K562 (cell line): ENCODE results near the gene PCSK6. TPM values are rescaled to one million over a fixed set of nuclear protein-coding genes. Genes with fewer than 3 reads are reported as not detected.

Experiments
- ATAC-seq: fragments of 200-7000 bp; cut with Tn5 transposase; 3 replicates; pipeline ENCODE4 v1.9.1; 2020; ENCODE audit warnings: moderate library complexity
- BruUV-seq: library from RNA; stranded (reverse); fragments of 400-500 nt; replicated peaks from 2 replicates; lab custom pipeline; 2021; lab: Mats Ljungman, UMichigan
- CTCF ChIA-PET: fragments of 300-600 bp; formaldehyde crosslinking; extraction: SDS; loops from one replicate; lab custom pipeline; 2021; ENCODE audit warnings: low intra/inter-chr PET ratio; lab: Yijun Ruan, JAX
- POLR2A ChIA-PET: fragments of 300-600, 350-650 bp; sonication (Branson Sonifier 250); formaldehyde crosslinking; extraction: SDS; loops from one replicate; lab custom pipeline; 2021; ENCODE audit warnings: antibody characterized with exemption, inconsistent platforms; lab: Yijun Ruan, JAX
- DNase-seq, 4 experiments: peaks; one replicate each; pipeline versions ENCODE4 v3.0.0 to v3.0.0-alpha.2; 2011 to 2018; ENCODE audit warnings: low spot score in 3 of 4, mixed read lengths in 3 of 4; ENCODE audit errors: extremely low read depth in 1 of 4
- FAIRE-seq: peaks from 2 replicates; lab custom pipeline; 2011; peaks lifted over from hg19 to GRCh38; lab: Jason Lieb, UNC
- H2AFZ ChIP-seq: 2 replicates; pipeline ENCODE4 v1.6.0; 2011; ENCODE audit warnings: low read depth, low read length, control low read depth, inconsistent platforms
- H3K27ac ChIP-seq: fragments of 200-600 bp; 3 replicates; pipeline ENCODE4 v1.8.0; 2011; ENCODE audit warnings: low read depth, mild to moderate bottlenecking, control low read depth, inconsistent platforms, low read length, moderate library complexity, mixed read lengths; ENCODE audit errors: extremely low read depth
- H3K27me3 ChIP-seq, 2 experiments: fragments of 300-600 bp in 1 of 2; 2 replicates in 1 of 2; 3 replicates in 1 of 2; pipeline versions ENCODE4 v1.6.0 to v1.8.0; 2011; ENCODE audit warnings: inconsistent platforms in 2 of 2, low read length in 2 of 2, mild to moderate bottlenecking in 1 of 2, mixed read lengths in 1 of 2, moderate library complexity in 1 of 2; ENCODE audit not compliant: control insufficient read depth in 2 of 2, insufficient read depth in 2 of 2
- H3K36me3 ChIP-seq: fragments of 300-600 bp; 3 replicates; pipeline ENCODE4 v1.8.0; 2011; ENCODE audit warnings: mild to moderate bottlenecking, low read length, inconsistent platforms; ENCODE audit not compliant: control insufficient read depth, insufficient read depth
- H3K4me1 ChIP-seq, 2 experiments: fragments of 200-600 bp in 1 of 2; replicated peaks in 1 of 2; 2 replicates in 1 of 2; 3 replicates in 1 of 2; pipeline versions ENCODE4 v1.5.1 to v1.8.0; 2011; ENCODE audit warnings: inconsistent platforms in 2 of 2, low read length in 2 of 2, mild to moderate bottlenecking in 1 of 2, mixed read lengths in 1 of 2, moderate library complexity in 1 of 2; ENCODE audit not compliant: control insufficient read depth in 2 of 2, insufficient read depth in 2 of 2
- H3K4me2 ChIP-seq: 2 replicates; pipeline ENCODE4 v1.6.1; 2011; ENCODE audit warnings: low read length, control low read depth, inconsistent platforms, mixed read lengths; ENCODE audit not compliant: insufficient read depth
- H3K4me3 ChIP-seq: fragments of 200-600 bp; sonication (generic), shearing (Covaris generic); 2 replicates; pipeline ENCODE4 v1.5.1; 2016; ENCODE audit warnings: control low read depth, inconsistent platforms
- H3K79me2 ChIP-seq: fragments of 200-600 bp; 3 replicates; pipeline ENCODE4 v1.8.0; 2011; ENCODE audit warnings: low read length, inconsistent platforms; ENCODE audit not compliant: control insufficient read depth, insufficient read depth
- H3K9ac ChIP-seq, 2 experiments: 2 replicates each; pipeline versions ENCODE4 v1.6.0 to v1.6.1; 2011; ENCODE audit warnings: low read depth in 2 of 2, low read length in 2 of 2, control low read depth in 1 of 2, inconsistent platforms in 1 of 2, mild to moderate bottlenecking in 1 of 2, mixed read lengths in 1 of 2; ENCODE audit not compliant: insufficient read depth in 1 of 2
- H3K9me1 ChIP-seq: one replicate; pipeline ENCODE4 v1.6.0; 2011; ENCODE audit warnings: inconsistent platforms, mild to moderate bottlenecking, low read length, moderate library complexity; ENCODE audit not compliant: control insufficient read depth, insufficient read depth
- H3K9me3 ChIP-seq: replicated peaks from 2 replicates; pipeline ENCODE4 v1.5.1; 2011; ENCODE audit warnings: low read depth, low read length, inconsistent platforms; ENCODE audit not compliant: control insufficient read depth, insufficient read depth
- H4K20me1 ChIP-seq: replicated peaks from 2 replicates; pipeline ENCODE4 v1.6.1; 2011; ENCODE audit warnings: low read length, inconsistent platforms, mixed read lengths; ENCODE audit not compliant: control insufficient read depth, insufficient read depth
- RBM15 ChIP-seq: fragments of 200-400 bp; formaldehyde crosslinking; IDR thresholded peaks from 2 replicates; pipeline ENCODE4 v1.6.1; 2018; ENCODE audit warnings: mild to moderate bottlenecking, low read length, moderate library complexity; ENCODE audit not compliant: insufficient read depth
- RBM25 ChIP-seq: fragments of 200-400 bp; formaldehyde crosslinking; IDR thresholded peaks from 2 replicates; pipeline ENCODE4 v1.6.1; 2018; ENCODE audit warnings: low read length, low read depth, moderate library complexity; ENCODE audit not compliant: severe bottlenecking
- ZFP36 ChIP-seq: fragments of 150-350 bp; IDR thresholded peaks from 2 replicates; pipeline ENCODE4 v1.6.1; 2018; ENCODE audit warnings: low read length, low read depth; ENCODE audit not compliant: partially characterized antibody
- ZFX ChIP-seq: sonication (generic); formaldehyde crosslinking; IDR thresholded peaks from 2 replicates; pipeline ENCODE4 v1.8.0; 2022; ENCODE audit warnings: mild to moderate bottlenecking, missing genetic modification reagents, moderate library complexity
- WGBS: fragments of 100-300 bp; shearing (Covaris generic); methylation state at CpG from one replicate; pipeline ENCODE4 v1.1.6; 2016; ENCODE audit warnings: low coverage, mixed read lengths; ENCODE audit not compliant: insufficient coverage; ENCODE audit errors: missing lambda C conversion rate; 5-methylcytosine and 5-hydroxymethylcytosine counted together
- in situ Hi-C: fragments of 300-500 bp; cut with MboI; formaldehyde crosslinking; loops from 4 replicates; pipeline ENCODE4 v1.15.0; 2018; ENCODE audit warnings: inconsistent platforms, mixed read lengths
- intact Hi-C: fragments of 100-400 bp; cut with micrococcal nuclease; formaldehyde crosslinking; loops from 2 replicates; pipeline ENCODE4 v1.14.2; 2022
- polyA plus RNA-seq, 8 experiments: library from polyadenylated mRNA; depleted of rRNA in 4 of 8; stranded (reverse) in 5 of 8; unstranded in 3 of 8; fragments of >200 nt; fragmentation: Nextera tagmentation in 2 of 8; fragmentation: Illumina TruSeq in 1 of 8; extraction: Ambion mirVana in 2 of 8; extraction: Trizol in 1 of 8; gene quantifications; 2 replicates each; pipeline versions ENCODE4 v1.2.1 to v1.2.3, GENCODE V29; 2011 to 2014; ENCODE audit warnings: inconsistent platforms in 1 of 8, missing spikeins in 1 of 8
- total RNA-seq, 7 experiments: library from RNA; depleted of rRNA in 6 of 7; stranded (reverse); fragments of >200 nt in 6 of 7; fragmentation: Illumina TruSeq in 2 of 7; extraction: Trizol in 2 of 7; gene quantifications; 2 replicates each; pipeline versions ENCODE4 v1.2.1 to v1.2.3, GENCODE V29; 2011 to 2021; ENCODE audit warnings: low replicate concordance in 1 of 7
- TF ChIP-seq, protein P1 (sequence below): fragments of 250-450 bp; sonication (Bioruptor Pico); IDR thresholded peaks from 2 replicates; pipeline ENCODE4 v1.5.1; 2021; ENCODE audit warnings: mild to moderate bottlenecking

PCSK6 gene
- total and polyA plus RNA-seq, 9 of the 15 experiments (the other 6 are each of a cell fraction or from before 2014, with no cell fraction given): 2.2 to 32.6 (median 14.5) TPM

- TF ChIP-seq, protein P1, sequence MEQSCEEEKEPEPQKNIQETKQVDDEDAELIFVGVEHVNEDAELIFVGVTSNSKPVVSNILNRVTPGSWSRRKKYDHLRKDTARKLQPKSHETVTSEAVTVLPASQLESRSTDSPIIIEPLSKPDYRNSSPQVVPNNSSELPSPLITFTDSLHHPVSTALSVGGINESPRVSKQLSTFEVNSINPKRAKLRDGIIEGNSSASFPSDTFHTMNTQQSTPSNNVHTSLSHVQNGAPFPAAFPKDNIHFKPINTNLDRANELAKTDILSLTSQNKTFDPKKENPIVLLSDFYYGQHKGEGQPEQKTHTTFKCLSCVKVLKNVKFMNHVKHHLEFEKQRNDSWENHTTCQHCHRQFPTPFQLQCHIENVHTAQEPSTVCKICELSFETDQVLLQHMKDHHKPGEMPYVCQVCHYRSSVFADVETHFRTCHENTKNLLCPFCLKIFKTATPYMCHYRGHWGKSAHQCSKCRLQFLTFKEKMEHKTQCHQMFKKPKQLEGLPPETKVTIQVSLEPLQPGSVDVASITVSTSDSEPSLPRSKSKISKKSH (CRISPR knock-in tag): no peak
- TF ChIP-seq ZFX (CRISPR knock-in tag): no peak
Observed at GRCh38 chr15:101434032-101434920, 55.2 kb downstream of the PCSK6 start (continued).

DNA sequence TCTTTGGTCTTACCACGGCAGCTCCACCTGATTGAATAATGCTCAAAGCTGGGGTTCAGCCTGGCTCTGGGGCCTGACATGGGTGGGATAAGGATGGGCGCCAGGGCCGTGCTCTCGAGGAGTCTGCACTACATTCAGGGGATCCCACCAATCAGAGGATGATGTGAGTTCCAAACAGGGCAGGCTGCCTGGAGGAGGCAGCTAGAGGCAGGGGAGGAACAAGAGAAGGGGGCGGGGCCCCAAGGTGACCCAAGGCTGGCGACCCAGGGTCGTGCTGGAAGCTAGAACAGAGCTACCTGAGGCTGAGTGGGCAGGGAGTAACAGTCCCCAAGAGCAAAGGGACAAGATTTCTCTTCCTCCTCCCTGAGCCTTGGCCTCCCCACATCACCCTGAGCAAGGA, 56.1 kb downstream of the PCSK6 start:
- FAIRE-seq (no peak), ATAC-seq (no peak), DNase-seq (no peak)
- H3K36me3 ChIP-seq: peaks cover 28% of the 10 kb centered on the region; the same call in 2 of the 3 replicates
- intact Hi-C loops (loop anchor here (10.0 kb wide), 1 partner anchor 211 kb away; no protein-coding TSS in a partner anchor), in situ Hi-C loops (no loop called here)
- H3K9me3 ChIP-seq: no peaks in the 10 kb centered on the region
- WGBS: 38% methylated on average over 7 of the region's 7 CpGs
- no peaks in the 10 kb centered on the region for H3K79me2 ChIP-seq
- H3K4me1 ChIP-seq: peaks cover 0 to 3% of the 10 kb centered on the region in 2 experiments; a peak in 2 of 5 replicates
- ChIA-PET CTCF (no interaction called here), POLR2A (interaction anchor here (0.5 to 1.3 kb wide), 2 partner anchors 13 to 26 kb away, joined by 3 to 4 read pairs; no protein-coding TSS in a partner anchor)
- no peak overlapping the region for H3K27ac ChIP-seq
- no peak overlapping the region for H2AFZ ChIP-seq
- no peaks in the 10 kb centered on the region for H3K9me1 ChIP-seq
- H3K4me2 ChIP-seq: no peak overlapping the region
- no peak overlapping the region for H3K9ac ChIP-seq
- TF ChIP-seq RBM15 (no peak), RBM25 (peak; percentile 34), ZFP36 (peak; percentile 97)
- BruUV-seq: no TSS peak
- H3K4me3 ChIP-seq: no peak overlapping the region
- H4K20me1 ChIP-seq: no peaks in the 10 kb centered on the region; the same call in 1 of the 2 replicates
- peaks cover 0 to 3% of the 10 kb centered on the region in 2 experiments; a peak in 3 of 5 replicates for H3K27me3 ChIP-seq
